Activated T-cell treated with anti-CD3 and anti-CD28 coated beads, Interleukin-2, amount 50 U/mL, for 72 hours (primary cell): ENCODE measurements around the gene DYRK1A. TPM values are rescaled to one million over a fixed set of nuclear protein-coding genes. Genes with fewer than 3 reads are reported as not detected.

ENCODE experiments used
- ATAC-seq, 2 donors: fragments of 150-1000 bp; cut with Tn5 transposase; replicated peaks in 1 of 2; 2 replicates each; pipeline ENCODE4 v1.10.0; 2021; ENCODE audit warnings: moderate library complexity in 2 of 2, mild to moderate bottlenecking in 1 of 2
- DNase-seq, 2 donors: peaks; one replicate each; pipeline ENCODE4 v3.0.0; 2021 to 2022; ENCODE audit warnings: mixed read lengths in 1 of 2
- H3K27ac Mint-ChIP-seq: one replicate; pipeline ENCODE4 v1.8.0; 2022; ENCODE audit warnings: mild to moderate bottlenecking, moderate library complexity, mixed read lengths
- H3K27me3 Mint-ChIP-seq: one replicate; pipeline ENCODE4 v1.8.0; 2022; ENCODE audit warnings: low read depth, mixed read lengths
- H3K36me3 Mint-ChIP-seq, 2 donors: one replicate each; pipeline ENCODE4 v1.8.0; 2022; ENCODE audit warnings: mixed read lengths in 2 of 2, mild to moderate bottlenecking in 1 of 2; ENCODE audit not compliant: insufficient read depth in 2 of 2
- H3K4me1 Mint-ChIP-seq: one replicate; pipeline ENCODE4 v1.8.0; 2022; ENCODE audit warnings: low read depth, mixed read lengths
- H3K4me3 Mint-ChIP-seq, 2 donors: one replicate each; pipeline ENCODE4 v1.8.0; 2022; ENCODE audit warnings: mild to moderate bottlenecking in 2 of 2, mixed read lengths in 2 of 2, moderate library complexity in 2 of 2
- H3K9me3 Mint-ChIP-seq, 2 donors: one replicate each; pipeline ENCODE4 v1.8.0; 2022; ENCODE audit warnings: mixed read lengths in 2 of 2
- total RNA-seq, 2 donors: library from RNA; stranded (reverse); gene quantifications; one replicate each; pipeline ENCODE4 v1.2.3, GENCODE V29; 2022

DYRK1A gene
- total RNA-seq, 2 donors from 2014 or later: 82.9 to 85.0 TPM

DNA sequence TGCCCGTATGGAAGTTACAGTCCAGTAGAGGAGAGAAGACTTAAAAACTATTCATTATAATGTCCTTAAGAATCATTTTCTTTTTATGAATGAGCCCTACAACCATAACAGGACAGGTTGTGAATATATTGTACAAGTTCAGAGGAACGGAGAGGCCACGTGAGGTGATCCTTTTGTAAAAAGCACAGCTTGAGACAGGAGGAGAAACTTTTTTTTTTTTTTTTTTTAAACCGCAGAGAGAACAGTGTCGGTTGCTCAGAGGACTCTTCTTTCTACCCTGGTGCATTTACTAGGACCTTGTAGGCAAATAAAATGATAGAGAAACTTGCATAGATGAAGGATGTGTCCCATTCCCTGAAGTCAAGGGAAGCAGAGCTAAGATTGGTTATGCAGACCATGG lies 32.1 kb downstream of the DYRK1A start:
- peak overlapping the region; percentile 33 for H3K27ac Mint-ChIP-seq
- H3K27me3 Mint-ChIP-seq: no peaks in the 10 kb centered on the region
- H3K9me3 Mint-ChIP-seq: peaks cover 2 to 8% of the 10 kb centered on the region in 2 donors
- peak overlapping the region; percentile 44 to 57 for H3K4me3 Mint-ChIP-seq
- peak; percentile 45 to 60 for ATAC-seq
- H3K36me3 Mint-ChIP-seq: peaks cover 7 to 21% of the 10 kb centered on the region in 2 donors
- no peak for DNase-seq
- H3K4me1 Mint-ChIP-seq: peaks cover 76% of the 10 kb centered on the region

GRCh38 chr21:37402251-37402867 lies 35.8 kb downstream of the DYRK1A start:
- Mint-ChIP-seq H3K4me3 (peak overlapping the region in 1 of 2 donors; percentile 53), H3K9me3 (peaks cover 2 to 8% of the 10 kb centered on the region in 2 donors), H3K4me1 (peaks cover 78% of the 10 kb centered on the region), H3K36me3 (peaks cover 7 to 23% of the 10 kb centered on the region in 2 donors), H3K27me3 (no peaks in the 10 kb centered on the region), H3K27ac (no peak overlapping the region)
- no peak for DNase-seq
- ATAC-seq: no peak

DNA sequence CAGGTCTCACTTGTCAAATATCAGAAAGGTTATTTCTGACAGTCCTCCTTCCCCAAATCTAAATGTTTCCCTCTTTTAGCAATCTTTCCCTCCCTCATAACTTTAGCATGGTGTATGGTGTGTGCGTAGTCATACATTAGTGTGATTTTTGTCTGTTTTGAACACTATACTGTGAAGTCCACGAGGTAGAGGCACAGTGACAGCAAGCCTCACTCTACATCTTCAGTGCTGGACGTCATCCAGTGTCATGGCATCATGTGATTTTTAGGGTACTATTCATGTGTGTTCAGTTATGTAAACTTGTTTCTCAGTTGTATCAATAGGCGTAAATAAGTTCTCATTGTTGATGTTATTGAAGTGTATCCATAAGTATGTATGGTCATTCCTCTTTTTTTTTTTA lies 39.1 kb downstream of the DYRK1A start:
- no peak overlapping the region for H3K4me3 Mint-ChIP-seq
- H3K9me3 Mint-ChIP-seq: peaks cover 0 to 8% of the 10 kb centered on the region in 2 donors
- peaks cover 8 to 21% of the 10 kb centered on the region in 2 donors for H3K36me3 Mint-ChIP-seq
- ATAC-seq (no peak), DNase-seq (no peak)
- peak overlapping the region; percentile 39 for H3K27ac Mint-ChIP-seq
- peaks cover 77% of the 10 kb centered on the region for H3K4me1 Mint-ChIP-seq
- H3K27me3 Mint-ChIP-seq: no peaks in the 10 kb centered on the region

GRCh38 chr21:37407719-37408420 lies 41.3 kb downstream of the DYRK1A start:
- H3K4me1 Mint-ChIP-seq: peaks cover 81% of the 10 kb centered on the region
- peaks cover 2 to 10% of the 10 kb centered on the region in 2 donors for H3K36me3 Mint-ChIP-seq
- no peaks in the 10 kb centered on the region for H3K27me3 Mint-ChIP-seq
- H3K9me3 Mint-ChIP-seq: peaks cover 0 to 1% of the 10 kb centered on the region in 2 donors
- DNase-seq (peak in 1 of 2 donors; percentile 14), ATAC-seq (peak; percentile 56)
- peak overlapping the region; percentile 86 for H3K27ac Mint-ChIP-seq
- H3K4me3 Mint-ChIP-seq: peak overlapping the region; percentile 58 to 78

GRCh38 chr21:37408464-37409193 lies 42.1 kb downstream of the DYRK1A start:
- Mint-ChIP-seq H3K27me3 (no peaks in the 10 kb centered on the region), H3K27ac (peak overlapping the region; percentile 86), H3K4me1 (peaks cover 81% of the 10 kb centered on the region), H3K4me3 (peak overlapping the region; percentile 58 to 78), H3K9me3 (no peaks in the 10 kb centered on the region), H3K36me3 (peaks cover 2 to 3% of the 10 kb centered on the region in 2 donors)
- DNase-seq (no peak), ATAC-seq (peak; percentile 85 to 87)

- Mint-ChIP-seq H3K27me3 (no peaks in the 10 kb centered on the region), H3K4me1 (peaks cover 81% of the 10 kb centered on the region), H3K36me3 (peaks cover 0 to 2% of the 10 kb centered on the region in 2 donors), H3K27ac (no peak overlapping the region), H3K4me3 (no peak overlapping the region), H3K9me3 (no peaks in the 10 kb centered on the region)
- DNase-seq (no peak), ATAC-seq (no peak)
Observed at GRCh38 chr21:37410639-37411038, 44.1 kb downstream of the DYRK1A start.

GRCh38 chr21:37412603-37413360 lies 46.2 kb downstream of the DYRK1A start:
- no peak for ATAC-seq
- no peaks in the 10 kb centered on the region for H3K9me3 Mint-ChIP-seq
- H3K4me1 Mint-ChIP-seq: peaks cover 78% of the 10 kb centered on the region
- no peak for DNase-seq
- peak overlapping the region; percentile 1 for H3K27ac Mint-ChIP-seq
- peaks cover 2% of the 10 kb centered on the region in 2 donors for H3K36me3 Mint-ChIP-seq
- peak overlapping the region in 1 of 2 donors; percentile 13 for H3K4me3 Mint-ChIP-seq
- H3K27me3 Mint-ChIP-seq: no peaks in the 10 kb centered on the region

DNA sequence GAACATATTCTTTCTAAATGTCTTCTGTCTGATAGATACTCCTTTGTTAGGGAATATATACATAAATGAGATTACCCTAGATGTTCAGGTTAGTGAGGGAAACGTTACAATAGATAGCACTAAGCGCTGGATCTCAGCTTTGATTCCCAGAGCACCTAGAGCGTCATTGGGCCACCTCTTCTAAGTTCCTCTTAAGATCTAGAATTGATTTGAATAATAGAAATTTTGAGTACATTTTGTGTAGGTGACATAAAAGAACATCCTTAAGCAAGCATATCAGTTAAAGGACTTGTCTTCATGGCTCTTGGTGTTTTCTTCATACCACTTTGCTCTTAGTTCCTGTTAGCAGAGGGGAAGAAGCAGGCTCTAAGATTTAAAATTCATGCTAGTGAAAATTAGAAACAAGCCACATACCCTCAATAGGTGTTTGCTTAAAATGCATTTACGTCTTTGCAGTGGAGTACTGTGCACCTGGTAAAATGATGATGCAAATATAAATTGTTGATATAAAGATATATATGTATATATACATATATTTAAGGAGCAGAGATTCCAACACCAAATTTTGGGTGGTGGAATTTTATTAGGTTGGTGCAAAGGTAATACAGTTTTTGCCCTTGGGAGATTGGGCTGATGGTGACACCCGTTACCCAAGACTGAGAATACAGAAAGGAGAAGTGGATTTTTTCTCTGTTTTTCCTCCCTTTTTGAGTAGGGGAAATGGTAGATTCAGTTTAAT lies 47.1 kb downstream of the DYRK1A start:
- Mint-ChIP-seq H3K36me3 (peaks cover 2% of the 10 kb centered on the region in 2 donors), H3K4me3 (peak overlapping the region in 1 of 2 donors; percentile 53), H3K27me3 (no peaks in the 10 kb centered on the region), H3K4me1 (peaks cover 78% of the 10 kb centered on the region), H3K27ac (peak overlapping the region; percentile 73), H3K9me3 (no peaks in the 10 kb centered on the region)
- ATAC-seq (no peak), DNase-seq (no peak)

GRCh38 chr21:37414292-37415253 lies 48.0 kb downstream of the DYRK1A start:
- Mint-ChIP-seq H3K4me3 (peak overlapping the region in 1 of 2 donors; percentile 53), H3K9me3 (no peaks in the 10 kb centered on the region), H3K27ac (peak overlapping the region; percentile 89), H3K4me1 (peaks cover 82% of the 10 kb centered on the region), H3K27me3 (no peaks in the 10 kb centered on the region), H3K36me3 (peaks cover 0 to 2% of the 10 kb centered on the region in 2 donors)
- no peak for DNase-seq
- peak; percentile 43 to 49 for ATAC-seq

DNA sequence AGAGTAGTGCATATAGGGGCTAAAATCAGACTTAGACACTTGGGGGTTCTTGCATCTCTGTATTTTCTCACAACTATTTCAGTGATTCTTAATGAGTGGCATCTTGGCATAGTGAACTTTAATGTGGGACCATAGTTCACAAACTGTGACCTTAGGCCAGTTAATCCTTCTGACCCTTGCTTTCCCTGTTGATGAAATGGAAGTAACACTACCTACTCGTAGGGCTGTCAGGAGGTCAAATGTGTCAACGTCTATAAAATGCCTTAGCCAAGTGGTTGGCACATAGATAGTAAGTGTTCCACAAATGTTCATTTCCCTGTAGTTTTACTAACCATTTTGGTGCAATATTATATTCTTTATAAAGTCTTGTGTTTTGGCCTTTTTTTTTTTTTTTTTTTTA lies 49.4 kb downstream of the DYRK1A start:
- Mint-ChIP-seq H3K27ac (no peak overlapping the region), H3K36me3 (peaks cover 0 to 7% of the 10 kb centered on the region in 2 donors), H3K9me3 (no peaks in the 10 kb centered on the region), H3K27me3 (no peaks in the 10 kb centered on the region), H3K4me3 (peak overlapping the region in 1 of 2 donors; percentile 8), H3K4me1 (peaks cover 86% of the 10 kb centered on the region)
- ATAC-seq (no peak), DNase-seq (no peak)

DNA sequence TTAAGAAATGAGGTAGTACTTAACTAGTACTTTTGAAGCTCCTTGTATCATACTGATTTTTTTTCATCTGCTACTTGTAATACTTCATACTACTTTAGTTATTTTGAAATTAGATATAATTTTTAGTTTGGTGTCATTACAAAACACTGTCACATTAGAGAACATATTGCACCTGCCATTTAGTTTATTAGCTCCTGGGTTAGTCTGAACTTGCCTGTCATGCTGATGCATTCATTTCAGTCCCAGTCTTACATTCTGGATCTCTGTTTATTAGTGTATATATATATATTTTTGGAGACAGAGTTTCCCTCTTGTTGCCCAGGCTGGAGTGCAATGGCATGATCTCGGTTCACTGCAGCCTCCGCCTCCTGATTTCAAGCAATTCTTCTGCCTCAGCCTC lies 50.3 kb downstream of the DYRK1A start:
- peaks cover 0 to 7% of the 10 kb centered on the region in 2 donors for H3K36me3 Mint-ChIP-seq
- no peak overlapping the region for H3K27ac Mint-ChIP-seq
- H3K27me3 Mint-ChIP-seq: no peaks in the 10 kb centered on the region
- ATAC-seq (no peak), DNase-seq (no peak)
- H3K4me3 Mint-ChIP-seq: no peak overlapping the region
- H3K4me1 Mint-ChIP-seq: peaks cover 81% of the 10 kb centered on the region
- no peaks in the 10 kb centered on the region for H3K9me3 Mint-ChIP-seq
